GM21515 (cell line): Measurements from ENCODE around the gene TMEM269.

ENCODE experiments used
- ATAC-seq: cut with Tn5 transposase; IDR thresholded peaks from one replicate; pipeline ENCODE4 v1.9.1; 2021; ENCODE audit not compliant: unreplicated experiment

Gene TMEM269

GRCh38 chr1:42847111-42847595 is 62.4 kb downstream of the TMEM269 start:
- ATAC-seq: no peak

GRCh38 chr1:42847721-42848460 is 63.1 kb downstream of the TMEM269 start:
- no peak for ATAC-seq

GRCh38 chr1:42848823-42849537 is 64.2 kb downstream of the TMEM269 start:
- ATAC-seq: no peak

GRCh38 chr1:42849944-42850343 is 65.2 kb downstream of the TMEM269 start:
- no peak for ATAC-seq
